Loucy (cell line): ENCODE measurements around the gene DAB1.

Source experiments
- H2AFZ ChIP-seq: fragments of 200-600 bp; sonication (generic); 2 replicates; pipeline ENCODE4 v1.6.0; 2016; ENCODE audit warnings: antibody characterized with exemption, mild to moderate bottlenecking, low read length, moderate library complexity
- H3F3A ChIP-seq: fragments of 200-600 bp; 2 replicates; pipeline ENCODE4 v1.6.0; 2016; ENCODE audit warnings: antibody characterized with exemption, low read depth, mild to moderate bottlenecking
- H3K27me3 ChIP-seq: fragments of 200-600 bp; sonication (generic); 2 replicates; pipeline ENCODE4 v1.6.1; 2014; ENCODE audit warnings: low read length, mild to moderate bottlenecking; ENCODE audit not compliant: insufficient read depth, poor library complexity, severe bottlenecking
- H3K36me3 ChIP-seq: fragments of 200-600 bp; sonication (generic); 2 replicates; pipeline ENCODE4 v1.6.1; 2016; ENCODE audit warnings: low read length; ENCODE audit not compliant: insufficient read depth
- H3K4me1 ChIP-seq: fragments of 200-600 bp; sonication (generic); 2 replicates; pipeline ENCODE4 v1.5.1; 2014; ENCODE audit warnings: low read length, mild to moderate bottlenecking; ENCODE audit not compliant: insufficient read depth, poor library complexity, severe bottlenecking
- H3K4me2 ChIP-seq: fragments of 200-600 bp; sonication (generic); 2 replicates; pipeline ENCODE4 v1.6.0; 2014; ENCODE audit warnings: antibody characterized with exemption, low read length, low read depth, mild to moderate bottlenecking; ENCODE audit not compliant: poor library complexity, severe bottlenecking
- H3K4me3 ChIP-seq: fragments of 200-600 bp; sonication (generic); 2 replicates; pipeline ENCODE4 v1.5.1; 2014; ENCODE audit warnings: low read length, mild to moderate bottlenecking, mixed read lengths; ENCODE audit not compliant: poor library complexity, severe bottlenecking
- H3K79me2 ChIP-seq: fragments of 200-600 bp; sonication (generic); 2 replicates; pipeline ENCODE4 v1.6.1; 2014; ENCODE audit warnings: low read length; ENCODE audit not compliant: insufficient read depth
- H3K9ac ChIP-seq: fragments of 200-600 bp; sonication (generic); 2 replicates; pipeline ENCODE4 v1.6.0; 2014; ENCODE audit warnings: mild to moderate bottlenecking, low read depth, low read length, moderate library complexity; ENCODE audit not compliant: poor library complexity, severe bottlenecking
- H3K9me2 ChIP-seq: fragments of 200-600 bp; sonication (generic); replicated peaks from 2 replicates; pipeline ENCODE4 v1.6.1; 2016; ENCODE audit warnings: low read depth, low read length, mixed read lengths
- H3K9me3 ChIP-seq: fragments of 200-600 bp; sonication (generic); 2 replicates; pipeline ENCODE4 v1.6.1; 2014; ENCODE audit warnings: mild to moderate bottlenecking, antibody characterized with exemption, low read length, low read depth; ENCODE audit not compliant: insufficient read depth
- H4K20me1 ChIP-seq: fragments of 200-600 bp; sonication (generic); 2 replicates; pipeline ENCODE4 v1.6.0; 2014; ENCODE audit warnings: antibody characterized with exemption, low read length, mild to moderate bottlenecking; ENCODE audit not compliant: insufficient read depth, poor library complexity, severe bottlenecking
- CTCF ChIP-seq: fragments of 200-600 bp; sonication (generic); conservative IDR thresholded peaks from 2 replicates; pipeline ENCODE4 v1.5.1; 2014; ENCODE audit warnings: mild to moderate bottlenecking, antibody characterized with exemption, low read length
- EZH2phosphoT487 ChIP-seq: fragments of 200-600 bp; IDR thresholded peaks from 2 replicates; pipeline ENCODE4 v1.6.1; 2018; ENCODE audit warnings: antibody characterized with exemption, mild to moderate bottlenecking, moderate library complexity, borderline replicate concordance

DAB1 gene

GRCh38 chr1:57015071-57015470 lies 408.8 kb downstream of the DAB1 start:
- no peak overlapping the region for H3K9ac ChIP-seq
- H3K36me3 ChIP-seq: no peaks in the 10 kb centered on the region
- H3K4me2 ChIP-seq: no peak overlapping the region
- no peak overlapping the region for H2AFZ ChIP-seq
- no peaks in the 10 kb centered on the region for H3K79me2 ChIP-seq
- H3K9me2 ChIP-seq: no peaks in the 10 kb centered on the region
- H3K9me3 ChIP-seq: no peaks in the 10 kb centered on the region
- no peak for TF ChIP-seq EZH2phosphoT487
- no peak for TF ChIP-seq CTCF
- H3K27me3 ChIP-seq: no peaks in the 10 kb centered on the region
- H4K20me1 ChIP-seq: no peaks in the 10 kb centered on the region
- no peak overlapping the region for H3K4me3 ChIP-seq
- H3K4me1 ChIP-seq: no peaks in the 10 kb centered on the region
- no peaks in the 10 kb centered on the region for H3F3A ChIP-seq

GRCh38 chr1:57013522-57013921 lies 410.3 kb downstream of the DAB1 start:
- no peaks in the 10 kb centered on the region for H3K27me3 ChIP-seq
- H3K79me2 ChIP-seq: no peaks in the 10 kb centered on the region
- no peaks in the 10 kb centered on the region for H3K36me3 ChIP-seq
- no peaks in the 10 kb centered on the region for H4K20me1 ChIP-seq
- no peak overlapping the region for H3K4me2 ChIP-seq
- H3F3A ChIP-seq: no peaks in the 10 kb centered on the region
- TF ChIP-seq CTCF: no peak
- TF ChIP-seq EZH2phosphoT487: no peak
- no peak overlapping the region for H3K9ac ChIP-seq
- no peaks in the 10 kb centered on the region for H3K4me1 ChIP-seq
- no peak overlapping the region for H2AFZ ChIP-seq
- H3K4me3 ChIP-seq: no peak overlapping the region
- H3K9me2 ChIP-seq: no peaks in the 10 kb centered on the region
- no peaks in the 10 kb centered on the region for H3K9me3 ChIP-seq

- H3K4me1 ChIP-seq: no peaks in the 10 kb centered on the region
These were observed 411.5 kb downstream of the DAB1 start for GRCh38 chr1:57012315-57012714.

More at GRCh38 chr1:57012315-57012714, 411.5 kb downstream of the DAB1 start:
- Histone ChIP-seq H3K4me3 (no peak overlapping the region), H3K9me3 (no peaks in the 10 kb centered on the region), H3K9me2 (no peaks in the 10 kb centered on the region), H3F3A (no peaks in the 10 kb centered on the region), H3K27me3 (no peaks in the 10 kb centered on the region), H3K9ac (no peak overlapping the region), H4K20me1 (no peaks in the 10 kb centered on the region), H3K79me2 (no peaks in the 10 kb centered on the region), H3K36me3 (no peaks in the 10 kb centered on the region), H2AFZ (no peak overlapping the region), H3K4me2 (no peak overlapping the region)
- no peak for TF ChIP-seq CTCF
- no peak for TF ChIP-seq EZH2phosphoT487
